ENCODE results near the gene DHRS4L2. TPM values are rescaled to one million over a fixed set of nuclear protein-coding genes. Genes with fewer than 3 reads are reported as not detected.
"Not testable (repeated sequence)": the region's sequence is repeated elsewhere in the genome, so short reads cannot be mapped to it uniquely, and the experiment has no call there.

The DHRS4L2 gene
- total RNA-seq, 4 donors from 2014 or later, result 15.3 to 19.6 (median 17.7) TPM

GRCh38 chr14:23984891-23985602 is 3.7 kb upstream of the DHRS4L2 start:
- TF ChIP-seq EP300 (IDR thresholded peaks at IDR 0.05), result peak in 1 of 2 donors; percentile 47
- TF ChIP-seq POLR2A (IDR thresholded peaks at IDR 0.05), result no peak
- H3K27me3 ChIP-seq, result no peaks in the 10 kb centered on the region
- H3K27ac ChIP-seq, result peak overlapping the region in 2 of 4 donors; percentile 6 to 64
- WGBS, 2 donors, result 84 to 87% methylated on average over 3 to 4 of the region's 4 CpGs
- peaks cover 0 to 12% (median 0%) of the 10 kb centered on the region in 3 donors for H3K36me3 ChIP-seq
- peak in 1 of 2 donors; percentile 45 for DNase-seq (ENCODE audit: low spot score in 2 of 2)
- peaks cover 0 to 16% (median 4%) of the 10 kb centered on the region in 4 donors for H3K4me1 ChIP-seq
- no peaks in the 10 kb centered on the region for H3K9me3 ChIP-seq
- no peak overlapping the region for H3K4me3 ChIP-seq

GRCh38 chr14:23988223-23988606 is 514 bp upstream of the DHRS4L2 start:
- WGBS, 2 donors, result 81% methylated on average over 4 of the region's 6 CpGs; no CpG with 5 or more reads in 1 of the 2 donors
- H3K4me3 ChIP-seq, result peak overlapping the region in 2 of 4 donors; percentile 24 to 53
- H3K4me1 ChIP-seq, result peaks cover 0 to 16% (median 4%) of the 10 kb centered on the region in 4 donors
- H3K27me3 ChIP-seq; H3K9me3 ChIP-seq; DNase-seq (ENCODE audit: low spot score in 2 of 2); H3K36me3 ChIP-seq: not testable (repeated sequence)
- H3K27ac ChIP-seq, result peak overlapping the region in 2 of 4 donors; percentile 30 to 81

- H3K27ac ChIP-seq; H3K9me3 ChIP-seq; H3K27me3 ChIP-seq; DNase-seq (ENCODE audit: low spot score in 2 of 2); H3K4me3 ChIP-seq; H3K36me3 ChIP-seq: not testable (repeated sequence)
- WGBS, 2 donors, result 64 to 91% methylated on average over 7 to 21 of the region's 21 CpGs
- peaks cover 0 to 16% (median 4%) of the 10 kb centered on the region in 4 donors for H3K4me1 ChIP-seq
Observed at GRCh38 chr14:23989734-23990445, 1.2 kb downstream of the DHRS4L2 start.

GRCh38 chr14:23990961-23991360 is 2.2 kb downstream of the DHRS4L2 start:
- not testable (repeated sequence) for H3K4me1 ChIP-seq, H3K27ac ChIP-seq
- 50 to 89% methylated on average over 1 of the region's 1 CpG for WGBS, 2 donors

GRCh38 chr14:23993042-23993441 is 4.3 kb downstream of the DHRS4L2 start:
- not testable (repeated sequence) for DNase-seq (ENCODE audit: low spot score in 2 of 2); H3K27me3 ChIP-seq; H3K27ac ChIP-seq; H3K4me3 ChIP-seq; H3K4me1 ChIP-seq; H3K9me3 ChIP-seq; H3K36me3 ChIP-seq
- WGBS, 2 donors, result 77 to 78% methylated on average over 3 of the region's 3 CpGs

More at GRCh38 chr14:23990961-23991360, 2.2 kb downstream of the DHRS4L2 start:
- not testable (repeated sequence) for H3K27me3 ChIP-seq; H3K4me3 ChIP-seq; H3K36me3 ChIP-seq; DNase-seq (ENCODE audit: low spot score in 2 of 2); H3K9me3 ChIP-seq

- H3K27ac ChIP-seq, result not testable (repeated sequence)
Observed at GRCh38 chr14:23996009-23996408, 7.3 kb downstream of the DHRS4L2 start.

GRCh38 chr14:23996825-23997224 is 8.1 kb downstream of the DHRS4L2 start:
- H3K4me1 ChIP-seq; H3K27me3 ChIP-seq; H3K4me3 ChIP-seq; H3K9me3 ChIP-seq; H3K27ac ChIP-seq; DNase-seq (ENCODE audit: low spot score in 2 of 2); H3K36me3 ChIP-seq: not testable (repeated sequence)
- 93% methylated on average over 1 of the region's 2 CpGs; no CpG with 5 or more reads in 1 of the 2 donors for WGBS, 2 donors

More at GRCh38 chr14:23996009-23996408, 7.3 kb downstream of the DHRS4L2 start:
- not testable (repeated sequence) for H3K9me3 ChIP-seq; H3K36me3 ChIP-seq; H3K27me3 ChIP-seq; H3K4me1 ChIP-seq; DNase-seq (ENCODE audit: low spot score in 2 of 2); H3K4me3 ChIP-seq

- 61 to 70% methylated on average over 3 of the region's 5 CpGs for WGBS, 2 donors
- not testable (repeated sequence) for DNase-seq (ENCODE audit: low spot score in 2 of 2)
Observed at GRCh38 chr14:23999640-24000039, 10.9 kb downstream of the DHRS4L2 start.

GRCh38 chr14:24001078-24001477 is 12.3 kb downstream of the DHRS4L2 start:
- H3K27me3 ChIP-seq; H3K27ac ChIP-seq; H3K4me1 ChIP-seq; DNase-seq (ENCODE audit: low spot score in 2 of 2); H3K36me3 ChIP-seq; H3K4me3 ChIP-seq; H3K9me3 ChIP-seq: not testable (repeated sequence)

More at GRCh38 chr14:23999640-24000039, 10.9 kb downstream of the DHRS4L2 start:
- not testable (repeated sequence) for H3K4me3 ChIP-seq, H3K36me3 ChIP-seq, H3K27me3 ChIP-seq, H3K9me3 ChIP-seq, H3K4me1 ChIP-seq, H3K27ac ChIP-seq

- DNase-seq (ENCODE audit: low spot score in 2 of 2); H3K36me3 ChIP-seq; H3K4me3 ChIP-seq; H3K27ac ChIP-seq; H3K4me1 ChIP-seq; H3K9me3 ChIP-seq; H3K27me3 ChIP-seq: not testable (repeated sequence)
- 93% methylated on average over 2 of the region's 2 CpGs; no CpG with 5 or more reads in 1 of the 2 donors for WGBS, 2 donors
Observed at GRCh38 chr14:24001679-24002078, 12.9 kb downstream of the DHRS4L2 start.

- not testable (repeated sequence) for DNase-seq (ENCODE audit: low spot score in 2 of 2); H3K36me3 ChIP-seq; H3K4me1 ChIP-seq; H3K27me3 ChIP-seq; H3K9me3 ChIP-seq
- Histone ChIP-seq H3K4me3 (peak overlapping the region in 3 of 4 donors; percentile 34 to 49 (median 47)), H3K27ac (peak overlapping the region in 1 of 4 donors; percentile 62)
- 6% methylated on average over 5 of the region's 15 CpGs; no CpG with 5 or more reads in 1 of the 2 donors for WGBS, 2 donors
Observed at GRCh38 chr14:24006471-24006816, 17.7 kb downstream of the DHRS4L2 start.

GRCh38 chr14:24006817-24007652 is 18.3 kb downstream of the DHRS4L2 start:
- H3K27me3 ChIP-seq; H3K36me3 ChIP-seq; H3K9me3 ChIP-seq; DNase-seq (ENCODE audit: low spot score in 2 of 2): not testable (repeated sequence)
- Histone ChIP-seq H3K27ac (peak overlapping the region in 3 of 4 donors; percentile 29 to 62 (median 43)), H3K4me1 (peaks cover 0 to 11% (median 2%) of the 10 kb centered on the region in 4 donors), H3K4me3 (peak overlapping the region in 3 of 4 donors; percentile 34 to 49 (median 47))
- WGBS, 2 donors, result 9 to 35% methylated on average over 11 of the region's 62 CpGs

Measured in tibial nerve (tissue), 4 donors.